ENCODE data around the gene UST. TPM values are rescaled to one million over a fixed set of nuclear protein-coding genes. Genes with fewer than 3 reads are reported as not detected.

UST gene
- total RNA-seq, 1 experiment from 2014 or later: 10.0 TPM

GRCh38 chr6:149046822-149047246, 300.0 kb downstream of the UST start:
- POLR2A ChIA-PET: interaction anchor here (0.6 to 0.8 kb wide), 3 partner anchors 10 to 498 kb away, joined by 3 to 4 read pairs (median 3); no protein-coding TSS in a partner anchor
- H3K27ac Mint-ChIP-seq (ENCODE audit: low read depth, unreplicated experiment): no peak overlapping the region
- CTCF ChIA-PET: interaction anchor here (1.3 to 2.5 kb wide), 3 partner anchors 12 to 385 kb away, joined by 4 to 11 read pairs (median 10); no protein-coding TSS in a partner anchor
- H3K36me3 Mint-ChIP-seq (ENCODE audit: insufficient read depth, unreplicated experiment): no peaks in the 10 kb centered on the region
- TF ChIP-seq CTCF (IDR thresholded peaks at IDR 0.05; ENCODE audit: unreplicated experiment): no peak
- BruUV-seq (replicated peaks): no TSS peak
- no peak for DNase-seq (ENCODE audit: unreplicated experiment)
- intact Hi-C loops (cut with micrococcal nuclease): no loop called here
- no peaks in the 10 kb centered on the region for H3K27me3 Mint-ChIP-seq (ENCODE audit: insufficient read depth, unreplicated experiment)
- H3K4me3 Mint-ChIP-seq (ENCODE audit: unreplicated experiment): no peak overlapping the region
- H3K4me1 Mint-ChIP-seq (ENCODE audit: insufficient read depth, unreplicated experiment): peaks cover 11% of the 10 kb centered on the region
- H3K9me3 Mint-ChIP-seq (ENCODE audit: unreplicated experiment): no peaks in the 10 kb centered on the region

GRCh38 chr6:149049230-149049629, 302.4 kb downstream of the UST start:
- no TSS peak for BruUV-seq (replicated peaks)
- peak overlapping the region; percentile 84 for H3K27ac Mint-ChIP-seq (ENCODE audit: low read depth, unreplicated experiment)
- no peaks in the 10 kb centered on the region for H3K9me3 Mint-ChIP-seq (ENCODE audit: unreplicated experiment)
- no peaks in the 10 kb centered on the region for H3K36me3 Mint-ChIP-seq (ENCODE audit: insufficient read depth, unreplicated experiment)
- H3K4me3 Mint-ChIP-seq (ENCODE audit: unreplicated experiment): no peak overlapping the region
- intact Hi-C loops (cut with micrococcal nuclease): no loop called here
- ChIA-PET POLR2A (interaction anchor here (0.6 to 3.5 kb wide), 6 partner anchors 12 to 462 kb away, joined by 3 to 17 read pairs (median 6); no protein-coding TSS in a partner anchor), CTCF (interaction anchor here (1.0 to 1.3 kb wide), 2 partner anchors 18 to 31 kb away, joined by 3 read pairs; no protein-coding TSS in a partner anchor)
- H3K27me3 Mint-ChIP-seq (ENCODE audit: insufficient read depth, unreplicated experiment): no peaks in the 10 kb centered on the region
- DNase-seq (ENCODE audit: unreplicated experiment): peak; percentile 4
- H3K4me1 Mint-ChIP-seq (ENCODE audit: insufficient read depth, unreplicated experiment): peaks cover 11% of the 10 kb centered on the region
- TF ChIP-seq CTCF (IDR thresholded peaks at IDR 0.05; ENCODE audit: unreplicated experiment): no peak

- H3K4me3 Mint-ChIP-seq (ENCODE audit: unreplicated experiment): no peak overlapping the region
- no peaks in the 10 kb centered on the region for H3K9me3 Mint-ChIP-seq (ENCODE audit: unreplicated experiment)
- H3K27ac Mint-ChIP-seq (ENCODE audit: low read depth, unreplicated experiment): peak overlapping the region; percentile 84
- intact Hi-C loops (cut with micrococcal nuclease): no loop called here
- no TSS peak for BruUV-seq (replicated peaks)
- no peak for DNase-seq (ENCODE audit: unreplicated experiment)
- POLR2A ChIA-PET: interaction anchor here (0.6 to 3.5 kb wide), 5 partner anchors 11 to 280 kb away, joined by 3 to 17 read pairs (median 3); no protein-coding TSS in a partner anchor
- no peaks in the 10 kb centered on the region for H3K27me3 Mint-ChIP-seq (ENCODE audit: insufficient read depth, unreplicated experiment)
- no peaks in the 10 kb centered on the region for H3K36me3 Mint-ChIP-seq (ENCODE audit: insufficient read depth, unreplicated experiment)
- TF ChIP-seq CTCF (IDR thresholded peaks at IDR 0.05; ENCODE audit: unreplicated experiment): no peak
- CTCF ChIA-PET: interaction anchor here (0.7 to 1.3 kb wide), 3 partner anchors 12 to 30 kb away, joined by 3 to 4 read pairs (median 3); no protein-coding TSS in a partner anchor
- peaks cover 11% of the 10 kb centered on the region for H3K4me1 Mint-ChIP-seq (ENCODE audit: insufficient read depth, unreplicated experiment)
Measured at GRCh38 chr6:149050160-149050559, 303.3 kb downstream of the UST start.

DNA sequence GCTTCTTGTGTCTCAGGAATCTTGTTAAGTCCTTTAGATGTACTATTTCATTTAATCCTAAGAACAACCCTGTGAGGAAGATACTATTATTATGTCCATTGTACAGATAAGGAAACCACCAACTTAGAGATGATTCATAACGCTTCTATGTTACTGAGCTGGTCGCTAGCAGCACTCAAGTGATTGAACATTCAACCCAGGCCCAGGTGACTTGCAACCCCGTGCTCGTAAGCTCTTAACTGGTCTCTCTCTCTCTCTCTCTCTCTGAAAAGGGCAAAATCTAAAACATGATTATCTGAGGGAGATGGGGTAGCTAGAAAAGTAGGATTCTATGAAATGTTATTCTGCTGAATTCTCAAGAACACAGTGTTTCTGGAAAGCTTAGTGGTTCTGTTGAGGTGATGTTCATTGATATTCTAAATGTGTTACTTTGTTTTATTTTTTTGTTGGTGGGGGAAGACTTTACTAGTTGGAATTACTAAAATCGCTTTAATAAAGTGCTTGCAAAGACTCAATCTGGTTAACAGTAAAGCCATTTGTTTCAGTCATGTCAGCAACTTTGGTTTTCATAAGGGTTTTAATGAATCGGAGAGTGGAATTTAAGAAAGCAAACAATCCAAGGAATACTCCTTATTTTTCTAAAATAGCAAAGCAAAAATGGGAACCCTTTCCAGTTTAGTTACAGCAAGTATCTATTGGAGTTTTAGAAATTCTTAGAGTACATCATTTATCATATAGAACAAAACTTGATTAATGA, 305.7 kb downstream of the UST start:
- CTCF ChIA-PET: no interaction called here
- no TSS peak for BruUV-seq (replicated peaks)
- Mint-ChIP-seq H3K4me3 (ENCODE audit: unreplicated experiment) (no peak overlapping the region), H3K36me3 (ENCODE audit: insufficient read depth, unreplicated experiment) (no peaks in the 10 kb centered on the region), H3K4me1 (ENCODE audit: insufficient read depth, unreplicated experiment) (peaks cover 11% of the 10 kb centered on the region), H3K27me3 (ENCODE audit: insufficient read depth, unreplicated experiment) (no peaks in the 10 kb centered on the region), H3K27ac (ENCODE audit: low read depth, unreplicated experiment) (no peak overlapping the region), H3K9me3 (ENCODE audit: unreplicated experiment) (no peaks in the 10 kb centered on the region)
- POLR2A ChIA-PET: interaction anchor here (0.8 to 2.0 kb wide), 4 partner anchors 9 to 21 kb away, joined by 3 to 6 read pairs (median 4); no protein-coding TSS in a partner anchor
- DNase-seq (ENCODE audit: unreplicated experiment): no peak
- TF ChIP-seq CTCF (IDR thresholded peaks at IDR 0.05; ENCODE audit: unreplicated experiment): no peak
- intact Hi-C loops (cut with micrococcal nuclease): no loop called here

Data from MCF 10A (cell line).